IMR-90 (cell line): Measurements from ENCODE around the gene TSKU. TPM values are rescaled to one million over a fixed set of nuclear protein-coding genes. Genes with fewer than 3 reads are reported as not detected.
A peak's percentile ranks its signal among the peaks of the same experiment; 100 is the strongest.

Source experiments
- ATAC-seq: fragments of 200-7000 bp; cut with Tn5 transposase; 2 replicates; pipeline ENCODE4 v1.9.1; 2020; ENCODE audit warnings: low read depth, mild to moderate bottlenecking, moderate library complexity
- BruUV-seq: library from RNA; stranded (reverse); fragments of 400-500 nt; replicated peaks from 2 replicates; lab custom pipeline; 2021; lab: Mats Ljungman, UMichigan
- CTCF ChIA-PET: fragments of 300-600 bp; formaldehyde crosslinking; extraction: SDS; loops from one replicate; lab custom pipeline; 2021; ENCODE audit warnings: antibody characterized with exemption; lab: Yijun Ruan, JAX
- POLR2A ChIA-PET: fragments of 300-600 bp; sonication (Branson Sonifier 250); formaldehyde crosslinking; loops from one replicate; lab custom pipeline; 2022; ENCODE audit warnings: antibody characterized with exemption; ENCODE audit not compliant: unreplicated experiment; lab: Charles Lee
- DNase-seq: peaks from one replicate; pipeline ENCODE4 v3.0.0; 2013
- H2AFZ ChIP-seq: replicated peaks from 2 replicates; pipeline ENCODE3; 2013; ENCODE audit warnings: low read length, mild to moderate bottlenecking; ENCODE audit not compliant: poor library complexity
- H2AK5ac ChIP-seq: 2 replicates; pipeline ENCODE4 v1.6.1; 2013; ENCODE audit warnings: low read depth, low read length, inconsistent platforms
- H2AK9ac ChIP-seq: replicated peaks from 2 replicates; pipeline ENCODE3; 2013; ENCODE audit warnings: mild to moderate bottlenecking, low read depth, low read length, moderate library complexity; ENCODE audit not compliant: poor library complexity
- H2BK120ac ChIP-seq: 2 replicates; pipeline ENCODE4 v1.6.1; 2013; ENCODE audit warnings: low read depth, low read length, inconsistent platforms
- H2BK15ac ChIP-seq: 3 replicates; pipeline ENCODE4 v1.6.1; 2013; ENCODE audit warnings: low read depth, low read length, inconsistent platforms
- H2BK20ac ChIP-seq: 2 replicates; pipeline ENCODE4 v1.6.1; 2013; ENCODE audit warnings: low read depth, mild to moderate bottlenecking, inconsistent platforms, low read length, moderate library complexity
- H2BK5ac ChIP-seq: 2 replicates; pipeline ENCODE4 v1.6.1; 2013; ENCODE audit warnings: mild to moderate bottlenecking, low read depth, low read length, inconsistent platforms; ENCODE audit not compliant: poor library complexity, severe bottlenecking
- H3K14ac ChIP-seq: replicated peaks from 2 replicates; pipeline ENCODE4 v1.6.1; 2013; ENCODE audit warnings: low read depth, low read length, inconsistent platforms
- H3K18ac ChIP-seq: 2 replicates; pipeline ENCODE4 v1.6.1; 2013; ENCODE audit warnings: low read depth, low read length, control low read depth
- H3K23ac ChIP-seq: 2 replicates; pipeline ENCODE4 v1.6.1; 2013; ENCODE audit warnings: low read depth, low read length, inconsistent platforms
- H3K27ac ChIP-seq: 2 replicates; pipeline ENCODE4 v1.5.1; 2013; ENCODE audit warnings: mild to moderate bottlenecking, control low read depth, low read length; ENCODE audit not compliant: insufficient read depth
- H3K27me3 ChIP-seq: 2 replicates; pipeline ENCODE4 v1.6.1; 2013; ENCODE audit warnings: low read length; ENCODE audit not compliant: control insufficient read depth, insufficient read depth
- H3K36me3 ChIP-seq: 2 replicates; pipeline ENCODE4 v1.6.1; 2013; ENCODE audit warnings: low read length, mixed read lengths; ENCODE audit not compliant: control insufficient read depth, insufficient read depth
- H3K4ac ChIP-seq: 2 replicates; pipeline ENCODE4 v1.6.1; 2013; ENCODE audit warnings: low read depth, low read length, inconsistent platforms
- H3K4me1 ChIP-seq: 2 replicates; pipeline ENCODE4 v1.6.1; 2013; ENCODE audit warnings: low read length, mixed read lengths; ENCODE audit not compliant: control insufficient read depth, insufficient read depth
- H3K4me2 ChIP-seq: 2 replicates; pipeline ENCODE4 v1.6.1; 2013; ENCODE audit warnings: low read depth, mild to moderate bottlenecking, control low read depth, low read length, moderate library complexity
- H3K4me3 ChIP-seq: 2 replicates; pipeline ENCODE4 v1.5.1; 2013; ENCODE audit warnings: low read depth, mild to moderate bottlenecking, control low read depth, low read length, moderate library complexity; ENCODE audit not compliant: insufficient read depth
- H3K56ac ChIP-seq: 2 replicates; pipeline ENCODE4 v1.6.1; 2013; ENCODE audit warnings: low read length, inconsistent platforms; ENCODE audit not compliant: insufficient read depth; ENCODE audit errors: extremely low read depth
- H3K79me1 ChIP-seq, 2 experiments: 2 replicates each; pipeline ENCODE4 v1.6.1; 2013; ENCODE audit warnings: low read length in 2 of 2, inconsistent platforms in 1 of 2, low read depth in 1 of 2
- H3K9ac ChIP-seq: 2 replicates; pipeline ENCODE4 v1.6.1; 2013; ENCODE audit warnings: low read depth, low read length, control low read depth
- H3K9me1 ChIP-seq: 2 replicates; pipeline ENCODE4 v1.6.1; 2013; ENCODE audit warnings: low read length, inconsistent platforms; ENCODE audit not compliant: insufficient read depth
- H3K9me3 ChIP-seq: 2 replicates; pipeline ENCODE4 v1.6.1; 2013; ENCODE audit warnings: low read length; ENCODE audit not compliant: control insufficient read depth, insufficient read depth
- H4K20me1 ChIP-seq: 2 replicates; pipeline ENCODE4 v1.6.1; 2013; ENCODE audit warnings: low read length, inconsistent platforms; ENCODE audit not compliant: insufficient read depth
- H4K5ac ChIP-seq: 2 replicates; pipeline ENCODE4 v1.6.1; 2013; ENCODE audit warnings: mild to moderate bottlenecking, low read depth, low read length, control low read depth
- H4K8ac ChIP-seq, 2 experiments: 2 replicates each; pipeline ENCODE4 v1.6.1; 2013; ENCODE audit warnings: low read depth in 2 of 2, low read length in 2 of 2, control low read depth in 1 of 2, inconsistent platforms in 1 of 2
- H4K91ac ChIP-seq: 2 replicates; pipeline ENCODE4 v1.6.1; 2013; ENCODE audit warnings: low read depth, low read length, inconsistent platforms; ENCODE audit not compliant: insufficient read depth
- CTCF ChIP-seq: conservative IDR thresholded peaks from 2 replicates; pipeline ENCODE4 v1.5.1; 2012; ENCODE audit warnings: mild to moderate bottlenecking, low read depth, low read length, improper control_type of control experiment
- ELK1 ChIP-seq: fragments of 150-350 bp; IDR thresholded peaks from 2 replicates; pipeline ENCODE4 v1.6.1; 2016; ENCODE audit warnings: low read depth, mild to moderate bottlenecking, low read length, moderate library complexity, borderline replicate concordance
- MAFK ChIP-seq: IDR thresholded peaks from 2 replicates; pipeline ENCODE4 v1.6.1; 2012; ENCODE audit warnings: low read depth, low read length, improper control_type of control experiment
- MAZ ChIP-seq: IDR thresholded peaks from 2 replicates; pipeline ENCODE4 v1.6.1; 2012; ENCODE audit warnings: low read depth, mild to moderate bottlenecking, low read length, improper control_type of control experiment, moderate library complexity, borderline replicate concordance
- POLR2A ChIP-seq: IDR thresholded peaks from 2 replicates; pipeline ENCODE4 v1.6.1; 2012; ENCODE audit warnings: mild to moderate bottlenecking, low read depth, low read length
- RAD21 ChIP-seq: IDR thresholded peaks from 2 replicates; pipeline ENCODE4 v1.6.1; 2012; ENCODE audit warnings: low read length, improper control_type of control experiment
- WGBS, 2 experiments: methylation state at CpG; one replicate each; pipeline versions ENCODE4 v1.1.5 to v1.1.7; 2013; ENCODE audit warnings: missing lambda C conversion rate in 2 of 2; ENCODE audit not compliant: insufficient read length in 1 of 2; ENCODE audit errors: extremely low coverage in 2 of 2; 5-methylcytosine and 5-hydroxymethylcytosine counted together
- dilution Hi-C: fragments of 300-500 bp; cut with HindIII; formaldehyde crosslinking; loops from one replicate; pipeline ENCODE4 v1.14.3; 2018; ENCODE audit warnings: low sequenced_read_pairs; ENCODE audit not compliant: unreplicated experiment
- in situ Hi-C: fragments of 300-500 bp; cut with MboI; formaldehyde crosslinking; loops from 3 replicates; pipeline ENCODE4 v1.14.3; 2019; ENCODE audit warnings: low sequenced_read_pairs, inconsistent platforms, mixed read lengths
- intact Hi-C: fragments of 100-400 bp; cut with micrococcal nuclease; formaldehyde crosslinking; loops from 2 replicates; pipeline ENCODE4 v1.10.0; 2022
- polyA plus RNA-seq, 3 experiments: library from polyadenylated mRNA; depleted of rRNA; stranded (reverse); fragments of >200 nt; gene quantifications; 2 replicates each; pipeline ENCODE4 v1.2.3, GENCODE V29; 2012; ENCODE audit warnings: low replicate concordance in 1 of 3
- total RNA-seq: library from RNA; depleted of rRNA; stranded (reverse); fragments of >200 nt; gene quantifications from 2 replicates; pipeline ENCODE4 v1.2.3, GENCODE V29; 2012

The TSKU gene
- total and polyA plus RNA-seq, 2 of the 4 experiments (the other 2 are of a cell fraction), result 6.8 to 26.6 TPM

- H3K27ac ChIP-seq, result no peak overlapping the region
- dilution Hi-C loops (no loop called here), in situ Hi-C loops (no loop called here), intact Hi-C loops (no loop called here)
- H3K18ac ChIP-seq, result peak overlapping the region; percentile 11
- H3K79me1 ChIP-seq, result no peaks in the 10 kb centered on the region
- peak overlapping the region; percentile 86; the same call in 1 of the 3 replicates for H2BK15ac ChIP-seq
- no peaks in the 10 kb centered on the region for H3K9me3 ChIP-seq
- peak overlapping the region; percentile 79 for H3K4ac ChIP-seq
- H3K4me1 ChIP-seq, result peaks cover 19% of the 10 kb centered on the region
- DNase-seq, result no peak
- WGBS, 2 experiments, result no CpG with 5 or more reads among the region's 5 CpGs
- H3K4me2 ChIP-seq, result no peak overlapping the region
- peak overlapping the region; percentile 77 for H2BK20ac ChIP-seq
- no peak overlapping the region for H2AK9ac ChIP-seq
- no peaks in the 10 kb centered on the region for H3K36me3 ChIP-seq
- peak overlapping the region; percentile 77 for H3K14ac ChIP-seq
- H3K4me3 ChIP-seq, result no peak overlapping the region
- POLR2A ChIA-PET, result no interaction called here
- CTCF ChIA-PET, result no interaction called here
- no peak overlapping the region for H3K23ac ChIP-seq
- peaks cover 15% of the 10 kb centered on the region for H3K27me3 ChIP-seq
- peak overlapping the region; percentile 9 for H2BK5ac ChIP-seq
- H4K20me1 ChIP-seq, result no peaks in the 10 kb centered on the region
- H2AK5ac ChIP-seq, result peak overlapping the region; percentile 77; the same call in 1 of the 2 replicates
- H4K91ac ChIP-seq, result peak overlapping the region; percentile 39; the same call in 1 of the 2 replicates
- BruUV-seq, result no TSS peak
- no peak for ATAC-seq
- peak overlapping the region; percentile 80 for H2AFZ ChIP-seq
- H3K56ac ChIP-seq, result no peak overlapping the region
- peak overlapping the region; percentile 63; the same call in 1 of the 2 replicates for H2BK120ac ChIP-seq
- H3K9me1 ChIP-seq, result peaks cover 21% of the 10 kb centered on the region; the same call in 1 of the 2 replicates
- H4K8ac ChIP-seq, result peak overlapping the region; percentile 48 to 60; a peak in 3 of 4 replicates
- no peak overlapping the region for H3K9ac ChIP-seq
- TF ChIP-seq MAZ, result no peak
- TF ChIP-seq POLR2A, result no peak
- no peak for TF ChIP-seq ELK1
- TF ChIP-seq MAFK, result no peak
- no peak for TF ChIP-seq RAD21
- TF ChIP-seq CTCF, result no peak
- peak overlapping the region; percentile 1; the same call in 1 of the 2 replicates for H4K5ac ChIP-seq
These were observed 20.1 kb upstream of the TSKU start for GRCh38 chr11:76762867-76763572.
